ENCODE results near the gene TLE3. TPM values are rescaled to one million over a fixed set of nuclear protein-coding genes. Genes with fewer than 3 reads are reported as not detected.

Gene TLE3
- total RNA-seq, 3 donors from 2014 or later, result 67.0 to 73.9 (median 73.4) TPM

DNA sequence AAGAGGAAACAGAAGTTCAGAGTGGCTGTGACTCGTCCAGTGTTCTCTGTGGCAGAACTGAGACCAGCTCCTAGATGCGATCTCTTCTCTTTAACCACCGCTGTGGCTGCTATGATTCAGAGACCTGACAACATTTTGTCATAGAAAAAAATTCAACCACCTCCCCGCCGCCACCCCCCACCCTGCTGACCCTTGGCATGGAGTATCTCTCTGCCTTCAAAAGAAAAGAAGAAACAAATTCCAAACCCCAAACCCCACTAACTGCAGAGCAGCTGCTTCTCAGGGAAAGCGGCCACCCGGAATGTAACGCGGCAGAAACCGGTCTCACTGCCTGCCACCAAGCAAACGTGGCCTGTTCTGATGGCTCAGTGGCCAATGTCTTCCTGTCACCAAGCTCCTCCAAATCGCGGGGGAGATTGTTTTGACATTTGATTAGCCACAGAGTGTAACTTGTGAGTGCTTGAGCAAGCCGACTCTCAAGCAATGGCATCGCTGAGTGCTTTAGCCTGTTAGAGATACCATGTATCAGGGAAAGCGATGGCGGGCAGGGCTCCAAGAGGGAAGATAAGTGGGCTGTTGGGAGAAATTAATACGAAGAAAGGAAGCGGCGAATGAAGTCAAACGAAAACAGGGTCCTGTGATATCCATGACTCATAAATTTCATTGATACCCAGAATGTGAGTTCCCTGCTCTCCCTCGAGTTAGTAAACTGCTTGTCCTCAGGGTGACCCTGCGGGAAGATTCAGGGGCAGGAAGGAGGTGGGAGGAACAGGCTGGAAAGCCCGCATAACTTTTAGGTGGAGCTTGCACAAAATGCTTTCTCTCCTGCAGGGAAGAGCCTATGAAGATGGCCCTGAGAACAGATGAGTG is 44.8 kb upstream of the TLE3 start:
- Histone ChIP-seq H3K36me3 (no peaks in the 10 kb centered on the region), H3K9me3 (no peaks in the 10 kb centered on the region), H3K4me1 (no peaks in the 10 kb centered on the region), H3K27ac (peak overlapping the region; percentile 41 to 62), H3K4me3 (no peak overlapping the region), H3K27me3 (no peaks in the 10 kb centered on the region)
- TF ChIP-seq POLR2AphosphoS5 (IDR thresholded peaks at IDR 0.05), result peak in 1 of 3 donors; percentile 33
- TF ChIP-seq, protein P1, sequence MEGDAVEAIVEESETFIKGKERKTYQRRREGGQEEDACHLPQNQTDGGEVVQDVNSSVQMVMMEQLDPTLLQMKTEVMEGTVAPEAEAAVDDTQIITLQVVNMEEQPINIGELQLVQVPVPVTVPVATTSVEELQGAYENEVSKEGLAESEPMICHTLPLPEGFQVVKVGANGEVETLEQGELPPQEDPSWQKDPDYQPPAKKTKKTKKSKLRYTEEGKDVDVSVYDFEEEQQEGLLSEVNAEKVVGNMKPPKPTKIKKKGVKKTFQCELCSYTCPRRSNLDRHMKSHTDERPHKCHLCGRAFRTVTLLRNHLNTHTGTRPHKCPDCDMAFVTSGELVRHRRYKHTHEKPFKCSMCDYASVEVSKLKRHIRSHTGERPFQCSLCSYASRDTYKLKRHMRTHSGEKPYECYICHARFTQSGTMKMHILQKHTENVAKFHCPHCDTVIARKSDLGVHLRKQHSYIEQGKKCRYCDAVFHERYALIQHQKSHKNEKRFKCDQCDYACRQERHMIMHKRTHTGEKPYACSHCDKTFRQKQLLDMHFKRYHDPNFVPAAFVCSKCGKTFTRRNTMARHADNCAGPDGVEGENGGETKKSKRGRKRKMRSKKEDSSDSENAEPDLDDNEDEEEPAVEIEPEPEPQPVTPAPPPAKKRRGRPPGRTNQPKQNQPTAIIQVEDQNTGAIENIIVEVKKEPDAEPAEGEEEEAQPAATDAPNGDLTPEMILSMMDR (IDR thresholded peaks at IDR 0.05), result no peak
- intact Hi-C loops (cut with DNase I; ENCODE audit: low total_unique reads), result no loop called here
- no peak for DNase-seq (ENCODE audit: low spot score in 2 of 2)

DNA sequence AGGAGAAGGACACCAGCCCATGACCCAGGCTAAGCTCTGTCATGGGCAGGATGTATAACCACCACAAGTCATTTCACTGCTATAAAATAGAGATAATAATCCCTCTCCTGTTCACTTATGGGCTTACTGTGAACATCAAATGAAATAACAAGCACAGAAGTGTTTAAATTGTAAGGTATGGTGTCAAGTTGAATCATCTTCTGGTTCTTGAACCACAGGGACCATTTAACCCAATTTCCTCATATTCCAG is 44.3 kb upstream of the TLE3 start:
- Histone ChIP-seq H3K4me1 (no peaks in the 10 kb centered on the region), H3K27ac (peak overlapping the region; percentile 41 to 62), H3K36me3 (no peaks in the 10 kb centered on the region), H3K27me3 (no peaks in the 10 kb centered on the region), H3K4me3 (no peak overlapping the region), H3K9me3 (no peaks in the 10 kb centered on the region)
- intact Hi-C loops (cut with DNase I; ENCODE audit: low total_unique reads), result no loop called here
- no peak for TF ChIP-seq POLR2A (IDR thresholded peaks at IDR 0.05)
- TF ChIP-seq, protein P1 (IDR thresholded peaks at IDR 0.05), result no peak
- no peak for TF ChIP-seq POLR2AphosphoS5 (IDR thresholded peaks at IDR 0.05)
- no peak for DNase-seq (ENCODE audit: low spot score in 2 of 2)

DNA sequence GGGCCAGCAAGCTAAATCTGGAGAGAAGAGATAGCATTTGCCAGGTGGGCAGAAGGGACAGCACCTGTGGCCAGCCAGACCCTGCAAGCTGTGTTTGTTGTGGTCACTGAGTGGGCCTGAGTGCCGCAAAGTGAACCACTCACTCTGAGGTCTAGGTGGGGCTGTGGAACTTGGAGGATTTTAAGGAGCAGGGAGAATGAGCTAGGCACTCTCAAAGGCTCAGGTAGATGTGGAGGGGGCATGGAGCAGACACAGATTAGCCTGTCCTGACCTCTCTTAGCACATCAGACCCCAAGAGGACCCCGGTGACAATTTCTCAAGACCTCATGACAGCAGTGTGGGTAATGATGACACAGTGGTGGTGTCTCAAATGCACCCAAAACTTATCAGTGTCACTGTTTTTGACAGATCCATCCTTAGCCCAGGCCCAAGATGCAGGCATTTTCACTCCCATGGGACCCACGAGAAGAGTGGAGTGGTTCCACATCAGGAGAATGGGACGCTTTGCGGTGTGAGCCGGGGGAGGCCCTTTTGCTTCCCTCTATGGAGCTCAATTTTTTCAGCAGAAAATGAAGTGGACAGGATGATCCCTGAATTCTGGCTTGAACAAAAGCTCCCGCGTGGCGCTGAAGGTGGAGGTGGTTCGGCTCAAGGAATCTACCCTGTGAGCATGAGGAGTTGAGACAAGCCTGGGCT is 43.8 kb upstream of the TLE3 start:
- intact Hi-C loops (cut with DNase I; ENCODE audit: low total_unique reads), result no loop called here
- Histone ChIP-seq H3K36me3 (no peaks in the 10 kb centered on the region), H3K27ac (peak overlapping the region; percentile 41 to 62), H3K9me3 (no peaks in the 10 kb centered on the region), H3K4me1 (no peaks in the 10 kb centered on the region), H3K4me3 (peak overlapping the region in 2 of 3 donors; percentile 6 to 53), H3K27me3 (no peaks in the 10 kb centered on the region)
- TF ChIP-seq POLR2A (IDR thresholded peaks at IDR 0.05) (no peak), POLR2AphosphoS5 (IDR thresholded peaks at IDR 0.05) (no peak)
- TF ChIP-seq, protein P1 (IDR thresholded peaks at IDR 0.05), result no peak
- DNase-seq (ENCODE audit: low spot score in 2 of 2), result no peak

DNA sequence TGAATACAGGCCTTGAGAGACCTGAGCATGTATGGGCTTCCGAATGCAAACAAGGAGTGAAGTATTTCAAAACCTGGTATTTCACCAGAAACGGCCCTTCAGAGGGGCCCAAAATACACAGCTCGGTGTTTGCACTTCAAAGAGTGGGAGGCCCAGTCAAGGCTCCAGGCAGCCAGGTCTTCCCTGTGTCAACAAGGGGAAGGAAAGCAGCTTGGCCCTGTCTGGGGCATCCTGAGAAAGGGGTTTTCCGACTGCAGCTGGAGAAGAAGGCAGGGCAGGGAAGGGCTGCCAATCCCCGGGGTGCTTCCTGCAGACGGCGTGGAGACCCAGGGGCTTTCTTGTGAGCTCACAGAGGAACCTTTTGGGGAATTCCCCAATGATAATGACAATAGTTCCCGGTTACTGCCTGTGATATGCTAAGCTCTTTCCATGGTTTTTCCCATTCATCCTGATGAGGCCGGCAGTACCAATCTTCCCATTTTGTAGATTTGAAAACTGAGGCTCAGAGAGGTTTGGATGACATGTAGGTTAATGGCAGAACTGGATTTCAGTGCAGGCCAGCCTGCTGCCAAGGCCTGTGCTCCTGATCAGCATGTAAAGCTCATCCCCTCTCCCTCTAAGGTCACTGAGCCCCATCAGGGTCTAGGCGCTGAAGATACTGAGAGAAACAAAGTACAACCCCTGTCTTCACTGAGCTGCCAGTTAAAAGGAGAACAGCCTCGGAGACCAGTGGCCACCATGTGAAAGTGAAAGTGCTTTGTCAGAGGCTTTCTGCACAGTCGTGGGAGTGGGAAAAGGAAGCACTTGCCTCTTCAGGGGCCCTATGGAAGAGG is 43.0 kb upstream of the TLE3 start:
- Histone ChIP-seq H3K4me1 (no peaks in the 10 kb centered on the region), H3K36me3 (no peaks in the 10 kb centered on the region), H3K27me3 (no peaks in the 10 kb centered on the region), H3K9me3 (no peaks in the 10 kb centered on the region), H3K27ac (no peak overlapping the region), H3K4me3 (peak overlapping the region in 2 of 3 donors; percentile 6 to 53)
- TF ChIP-seq, protein P1 (IDR thresholded peaks at IDR 0.05), result no peak
- TF ChIP-seq POLR2A (IDR thresholded peaks at IDR 0.05), result no peak
- TF ChIP-seq POLR2AphosphoS5 (IDR thresholded peaks at IDR 0.05), result no peak
- intact Hi-C loops (cut with DNase I; ENCODE audit: low total_unique reads), result no loop called here
- no peak for DNase-seq (ENCODE audit: low spot score in 2 of 2)
